IPS-20b (cell line): ENCODE results near the gene DPM3.
A peak's percentile ranks its signal among the peaks of the same experiment; 100 is the strongest.

Source experiments
- H3K27ac ChIP-seq: one replicate; pipeline ENCODE4 v1.5.1; 2013; ENCODE audit warnings: low read length
- H3K27me3 ChIP-seq: 2 replicates; pipeline ENCODE4 v1.6.1; 2013; ENCODE audit warnings: mild to moderate bottlenecking, low read length, inconsistent platforms; ENCODE audit not compliant: insufficient read depth
- H3K36me3 ChIP-seq: 2 replicates; pipeline ENCODE4 v1.6.1; 2013; ENCODE audit warnings: low read depth, mild to moderate bottlenecking, inconsistent platforms, low read length, moderate library complexity; ENCODE audit not compliant: insufficient read depth
- H3K4me1 ChIP-seq: 2 replicates; pipeline ENCODE4 v1.6.1; 2013; ENCODE audit warnings: mild to moderate bottlenecking, control low read depth, inconsistent platforms, low read length, moderate library complexity; ENCODE audit not compliant: insufficient read depth
- H3K4me3 ChIP-seq: 2 replicates; pipeline ENCODE4 v1.5.1; 2013; ENCODE audit warnings: mild to moderate bottlenecking, low read length, inconsistent platforms
- H3K9ac ChIP-seq: 2 replicates; pipeline ENCODE4 v1.6.1; 2013; ENCODE audit warnings: low read depth, mild to moderate bottlenecking, inconsistent platforms, low read length, moderate library complexity
- H3K9me3 ChIP-seq: 2 replicates; pipeline ENCODE4 v1.6.1; 2013; ENCODE audit warnings: mild to moderate bottlenecking, low read depth, low read length, inconsistent platforms; ENCODE audit not compliant: insufficient read depth

Gene DPM3

DNA sequence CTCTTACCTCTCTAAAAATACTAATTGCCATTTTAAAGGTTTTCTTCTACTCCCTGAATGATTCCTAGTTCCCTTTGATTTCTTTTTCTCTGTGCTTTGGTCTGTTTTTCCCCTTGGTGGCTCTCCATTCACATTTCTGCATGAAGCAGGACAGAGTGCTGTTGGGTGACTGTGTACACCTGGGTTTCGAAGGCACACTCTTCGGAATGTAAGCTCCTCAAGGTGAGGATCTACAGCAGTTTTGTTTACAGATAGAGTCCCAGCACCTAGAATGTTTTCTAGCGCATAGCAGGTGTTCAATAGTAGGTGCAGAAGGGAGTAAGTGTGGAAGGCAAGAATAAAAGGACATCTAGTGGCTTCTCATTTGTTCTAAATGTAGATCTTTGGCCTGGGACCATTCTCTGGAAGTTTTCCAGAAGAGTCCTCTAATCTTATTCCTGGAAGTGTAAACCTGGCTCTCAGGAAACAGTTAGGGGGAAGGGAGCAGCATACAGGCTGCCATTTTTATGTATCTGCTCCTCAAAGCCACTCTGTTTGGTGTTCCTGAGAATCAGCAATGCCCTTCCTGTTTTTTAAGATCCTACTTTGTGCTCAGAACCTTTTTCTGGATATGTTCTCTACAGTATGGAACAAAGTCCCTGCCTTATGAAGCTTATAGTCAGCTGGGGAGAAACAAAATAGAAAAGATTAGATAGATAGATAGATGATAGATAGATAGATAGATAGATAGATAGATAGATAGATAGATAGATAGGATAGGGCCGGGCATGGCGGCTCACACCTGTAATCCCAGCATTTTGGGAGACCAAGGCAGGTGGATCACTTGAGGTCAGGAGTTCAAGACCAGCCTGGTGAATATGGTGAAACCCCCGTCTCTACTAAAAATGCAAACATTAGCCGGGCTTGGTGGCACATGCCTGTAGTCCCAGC is 35.5 kb downstream of the DPM3 start:
- Histone ChIP-seq H3K36me3 (no peaks in the 10 kb centered on the region), H3K27ac (no peak overlapping the region), H3K9me3 (no peaks in the 10 kb centered on the region), H3K9ac (no peak overlapping the region), H3K27me3 (no peaks in the 10 kb centered on the region; the same call in 1 of the 2 replicates), H3K4me1 (no peaks in the 10 kb centered on the region), H3K4me3 (no peak overlapping the region)

DNA sequence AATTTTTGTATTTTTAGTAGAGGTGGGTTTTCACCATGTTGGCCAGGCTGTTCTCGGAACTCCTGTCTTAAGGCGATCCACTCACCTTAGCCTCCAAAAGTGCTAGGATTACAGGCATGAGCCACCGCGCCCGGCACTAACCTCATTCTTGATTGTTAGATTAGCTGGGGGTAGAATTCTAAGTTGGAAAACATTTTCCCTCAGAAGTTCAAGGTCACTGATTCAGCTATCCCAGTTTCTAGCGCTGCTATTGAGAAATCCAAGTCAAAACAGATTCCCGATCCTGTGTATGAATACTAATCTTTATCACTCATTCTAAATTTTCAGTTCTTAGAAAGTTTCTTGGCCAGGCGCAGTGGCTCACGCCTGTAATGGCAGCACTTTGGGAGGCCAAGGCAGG is 37.0 kb downstream of the DPM3 start:
- H3K36me3 ChIP-seq = no peaks in the 10 kb centered on the region
- no peaks in the 10 kb centered on the region; the same call in 1 of the 2 replicates for H3K27me3 ChIP-seq
- no peaks in the 10 kb centered on the region for H3K4me1 ChIP-seq
- no peak overlapping the region for H3K9ac ChIP-seq
- H3K4me3 ChIP-seq = no peak overlapping the region
- no peaks in the 10 kb centered on the region for H3K9me3 ChIP-seq
- no peak overlapping the region for H3K27ac ChIP-seq

- H3K9me3 ChIP-seq = no peaks in the 10 kb centered on the region
- H3K4me1 ChIP-seq = no peaks in the 10 kb centered on the region
- no peaks in the 10 kb centered on the region for H3K36me3 ChIP-seq
- no peak overlapping the region for H3K27ac ChIP-seq
- H3K27me3 ChIP-seq = no peaks in the 10 kb centered on the region
- H3K4me3 ChIP-seq = no peak overlapping the region
- H3K9ac ChIP-seq = no peak overlapping the region
Measured at GRCh38 chr1:155099331-155099730, 41.0 kb downstream of the DPM3 start.

GRCh38 chr1:155094622-155094948 is 45.7 kb downstream of the DPM3 start:
- Histone ChIP-seq H3K27me3 (peaks cover 15% of the 10 kb centered on the region), H3K36me3 (no peaks in the 10 kb centered on the region), H3K9me3 (no peaks in the 10 kb centered on the region), H3K27ac (no peak overlapping the region), H3K4me1 (0 out of 2 replicates have a peak, but pooled peaks cover 3% of the 10 kb centered on the region), H3K4me3 (no peak overlapping the region), H3K9ac (no peak overlapping the region)

DNA sequence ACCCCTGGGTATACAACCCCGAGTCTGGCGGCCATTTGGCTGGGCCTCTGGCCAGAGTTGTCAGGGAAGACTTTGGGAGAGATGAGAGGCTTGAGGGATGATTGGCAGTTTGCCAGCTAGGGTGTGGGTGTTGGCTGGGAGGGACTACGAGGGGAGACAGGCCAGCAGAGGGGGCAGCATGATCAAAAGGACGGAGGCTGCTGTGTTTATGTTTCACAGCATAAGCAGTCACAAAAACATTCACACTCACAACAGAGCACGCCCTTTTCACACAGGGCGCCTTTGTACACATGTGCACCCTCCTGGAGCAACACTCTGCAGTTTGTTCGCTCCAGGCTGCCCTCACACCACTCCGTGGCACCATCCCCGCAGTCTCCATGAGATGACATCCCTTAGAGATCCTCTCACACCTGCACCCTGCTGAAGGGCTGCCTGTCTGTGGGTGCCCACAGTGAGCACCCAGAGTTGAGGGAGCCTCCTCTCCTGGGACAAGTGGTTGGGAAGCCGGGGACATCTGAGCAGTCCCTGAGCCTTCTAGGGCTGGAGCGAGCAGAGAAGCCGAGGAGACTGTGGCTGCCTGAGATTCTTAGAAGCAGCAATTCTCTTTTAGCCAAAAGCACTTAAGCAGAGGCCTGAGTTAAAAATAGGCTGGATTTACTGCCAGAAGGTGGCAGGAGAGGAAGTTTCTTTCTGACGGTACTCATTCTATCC is 46.3 kb downstream of the DPM3 start:
- H3K9me3 ChIP-seq = no peaks in the 10 kb centered on the region
- H3K9ac ChIP-seq = peak overlapping the region; percentile 29; the same call in 1 of the 2 replicates

GRCh38 chr1:155092641-155093040 is 47.7 kb downstream of the DPM3 start:
- Histone ChIP-seq H3K9me3 (no peaks in the 10 kb centered on the region), H3K36me3 (no peaks in the 10 kb centered on the region), H3K4me1 (0 out of 2 replicates have a peak, but pooled peaks cover 3% of the 10 kb centered on the region), H3K4me3 (no peak overlapping the region), H3K27me3 (peaks cover 15% of the 10 kb centered on the region), H3K9ac (no peak overlapping the region), H3K27ac (no peak overlapping the region)

More for the DNA sequence above, 46.3 kb downstream of the DPM3 start:
- no peak overlapping the region for H3K4me3 ChIP-seq
- no peak overlapping the region for H3K27ac ChIP-seq
- no peaks in the 10 kb centered on the region for H3K36me3 ChIP-seq
- 0 out of 2 replicates have a peak, but pooled peaks cover 3% of the 10 kb centered on the region for H3K4me1 ChIP-seq
- H3K27me3 ChIP-seq = peaks cover 15% of the 10 kb centered on the region

- Histone ChIP-seq H3K4me3 (no peak overlapping the region), H3K9me3 (no peaks in the 10 kb centered on the region), H3K27ac (no peak overlapping the region), H3K36me3 (no peaks in the 10 kb centered on the region), H3K27me3 (peaks cover 15% of the 10 kb centered on the region), H3K4me1 (0 out of 2 replicates have a peak, but pooled peaks cover 5% of the 10 kb centered on the region), H3K9ac (no peak overlapping the region)
Measured at GRCh38 chr1:155092131-155092530, 48.2 kb downstream of the DPM3 start.

DNA sequence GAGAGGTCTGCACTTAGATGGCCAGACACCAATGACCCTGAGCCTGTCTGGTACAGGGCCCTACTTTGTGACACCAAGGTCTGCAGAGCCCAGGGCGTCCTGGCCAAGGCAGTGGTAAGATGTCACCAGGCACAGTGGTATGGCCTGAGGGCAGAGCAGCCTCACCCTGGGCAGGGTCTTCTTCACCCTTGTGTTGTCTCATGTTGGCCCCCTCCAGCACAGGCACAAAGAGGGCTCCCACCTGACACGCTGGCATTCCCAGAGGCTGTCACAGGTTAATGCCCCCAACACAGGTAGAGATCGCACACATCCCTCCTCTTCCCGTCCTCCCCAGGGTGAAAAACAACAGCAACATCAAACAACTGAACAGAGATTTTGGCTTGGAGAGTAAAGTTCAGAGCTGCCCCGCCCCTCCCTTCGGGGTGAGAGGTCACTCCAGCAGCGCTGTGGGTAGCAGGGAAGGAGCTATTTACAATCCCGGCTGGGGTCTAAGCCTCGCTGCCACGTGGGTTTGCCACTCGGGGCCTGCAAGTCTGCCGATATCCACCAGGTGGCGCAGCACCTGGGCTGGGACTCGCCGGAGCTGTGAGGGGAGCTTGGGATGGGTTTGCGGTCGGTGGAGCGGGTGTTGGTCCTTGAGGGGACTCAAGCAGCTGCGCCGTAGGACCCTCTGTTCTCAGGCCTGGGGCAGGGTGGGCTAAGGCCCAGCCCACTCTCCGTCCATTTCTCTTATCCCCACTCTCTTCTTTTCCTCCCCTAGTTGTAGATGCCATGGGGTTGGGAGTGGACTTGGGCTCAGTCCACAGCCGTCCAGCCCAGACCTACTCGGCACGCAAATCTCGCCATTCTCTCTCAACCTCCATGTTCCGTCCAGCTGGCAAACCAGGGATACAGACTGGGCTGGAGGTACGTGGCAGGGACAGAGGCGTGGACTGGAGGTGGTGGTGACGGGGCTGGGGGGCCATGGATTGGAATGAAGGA is 49.0 kb downstream of the DPM3 start:
- H3K27me3 ChIP-seq = peaks cover 15% of the 10 kb centered on the region
- H3K9me3 ChIP-seq = no peaks in the 10 kb centered on the region
- no peak overlapping the region for H3K27ac ChIP-seq
- no peak overlapping the region for H3K9ac ChIP-seq
- no peaks in the 10 kb centered on the region for H3K36me3 ChIP-seq
- peak overlapping the region; percentile 33; the same call in 1 of the 2 replicates for H3K4me3 ChIP-seq
- H3K4me1 ChIP-seq = peaks cover 7% of the 10 kb centered on the region; the same call in 1 of the 2 replicates
